B cell (primary cell): ENCODE results near the gene ETS1. TPM values are rescaled to one million over a fixed set of nuclear protein-coding genes. Genes with fewer than 3 reads are reported as not detected.

Experiments
- ATAC-seq: fragments of 200-7000 bp; cut with Tn5 transposase; one replicate; pipeline ENCODE4 v1.10.0; 2021; ENCODE audit warnings: low read depth, mild to moderate bottlenecking, moderate number of reproducible peaks, moderate library complexity
- CTCF ChIA-PET: fragments of 350-600 bp; sonication (Branson Sonifier 250); formaldehyde crosslinking; loops from one replicate; lab custom pipeline; 2021; ENCODE audit warnings: antibody characterized with exemption, inconsistent platforms; lab: Charles Lee
- POLR2A ChIA-PET: fragments of 350-600 bp; sonication (Branson Sonifier 250); formaldehyde crosslinking; loops from one replicate; lab custom pipeline; 2021; ENCODE audit warnings: antibody characterized with exemption; lab: Charles Lee
- DNase-seq: peaks from one replicate; pipeline ENCODE4 v3.0.0; 2013
- H2AFZ ChIP-seq: 2 replicates; pipeline ENCODE4 v1.6.1; 2012; ENCODE audit warnings: mild to moderate bottlenecking, low read depth, low read length; ENCODE audit not compliant: insufficient read depth, poor library complexity, severe bottlenecking
- H3K27ac ChIP-seq, 2 donors: 1 replicate in 1 of 2; 2 replicates in 1 of 2; pipeline ENCODE4 v1.5.1; 2012 to 2013; ENCODE audit warnings: low read length in 2 of 2, mild to moderate bottlenecking in 2 of 2, moderate library complexity in 1 of 2
- H3K27me3 ChIP-seq, 4 experiments: fragments of 200-600 bp in 1 of 4; sonication (generic) in 1 of 4; replicated peaks in 1 of 4; 1 replicate in 2 of 4; 2 replicates in 2 of 4; pipeline versions ENCODE4 v1.6.1 to v1.7.0; 2013 to 2016; ENCODE audit warnings: low read length in 3 of 4, mild to moderate bottlenecking in 2 of 4, mixed read lengths in 1 of 4, moderate library complexity in 1 of 4; ENCODE audit not compliant: insufficient read depth in 4 of 4, control insufficient read depth in 3 of 4; ENCODE audit errors: control extremely low read depth in 1 of 4
- H3K36me3 ChIP-seq, 2 experiments: replicated peaks in 1 of 2; 1 replicate in 1 of 2; 2 replicates in 1 of 2; pipeline versions ENCODE4 v1.6.1 to v1.7.1; 2013; ENCODE audit warnings: low read length in 1 of 2; ENCODE audit not compliant: insufficient read depth in 2 of 2, control insufficient read depth in 1 of 2; ENCODE audit errors: control extremely low read depth in 1 of 2, extremely low read depth in 1 of 2
- H3K4me1 ChIP-seq, 2 donors: fragments of 200-600 bp in 1 of 2; sonication (generic) in 1 of 2; 1 replicate in 1 of 2; 2 replicates in 1 of 2; pipeline versions ENCODE4 v1.5.1 to v1.6.1; 2013 to 2017; ENCODE audit warnings: low read length in 2 of 2; ENCODE audit not compliant: control insufficient read depth in 2 of 2, insufficient read depth in 2 of 2
- H3K4me2 ChIP-seq: replicated peaks from 2 replicates; pipeline ENCODE3; 2012; ENCODE audit warnings: mild to moderate bottlenecking, low read depth, low read length; ENCODE audit not compliant: poor library complexity, severe bottlenecking
- H3K4me3 ChIP-seq, 5 experiments: fragments of 200-600 bp in 1 of 5; sonication (generic) in 1 of 5; 1 replicate in 3 of 5; 2 replicates in 2 of 5; pipeline versions ENCODE4 v1.5.1 to v1.7.0; 2011 to 2016; ENCODE audit warnings: low read length in 4 of 5, mild to moderate bottlenecking in 4 of 5, low read depth in 2 of 5, control low read depth in 1 of 5, moderate library complexity in 1 of 5; ENCODE audit not compliant: insufficient read depth in 1 of 5; ENCODE audit errors: control extremely low read depth in 1 of 5, extremely low read depth in 1 of 5
- H3K79me2 ChIP-seq: fragments of 200-600 bp; sonication (generic); one replicate; pipeline ENCODE4 v1.6.0; 2016; ENCODE audit warnings: low read length; ENCODE audit not compliant: control insufficient read depth, insufficient read depth
- H3K9ac ChIP-seq: fragments of 200-600 bp; sonication (generic); 2 replicates; pipeline ENCODE4 v1.6.1; 2017; ENCODE audit warnings: mild to moderate bottlenecking, low read length, moderate library complexity
- H3K9me3 ChIP-seq, 3 donors: one replicate each; pipeline versions ENCODE4 v1.6.1 to v1.7.1; 2013; ENCODE audit warnings: low read length in 2 of 3; ENCODE audit not compliant: control insufficient read depth in 2 of 3, insufficient read depth in 1 of 3; ENCODE audit errors: control extremely low read depth in 1 of 3
- H4K20me1 ChIP-seq: 2 replicates; pipeline ENCODE4 v1.6.0; 2012; ENCODE audit warnings: mild to moderate bottlenecking, low read length; ENCODE audit not compliant: insufficient read depth, control insufficient read depth, poor library complexity, severe bottlenecking
- H3K27ac Mint-ChIP-seq: one replicate; pipeline ENCODE4 v1.8.0; 2021; ENCODE audit warnings: mixed read lengths
- H3K27me3 Mint-ChIP-seq: one replicate; pipeline ENCODE4 v1.8.0; 2021; ENCODE audit warnings: mixed read lengths
- H3K4me1 Mint-ChIP-seq: one replicate; pipeline ENCODE4 v1.8.0; 2021; ENCODE audit warnings: mixed read lengths
- H3K4me3 Mint-ChIP-seq: one replicate; pipeline ENCODE4 v1.8.0; 2021; ENCODE audit warnings: mixed read lengths
- H3K9me3 Mint-ChIP-seq: one replicate; pipeline ENCODE4 v1.8.0; 2022; ENCODE audit warnings: mixed read lengths; ENCODE audit not compliant: insufficient read depth
- EZH2 ChIP-seq: IDR thresholded peaks from 2 replicates; pipeline ENCODE4 v1.6.1; 2012; ENCODE audit warnings: borderline replicate concordance, low read depth, mild to moderate bottlenecking, moderate library complexity, low read length; ENCODE audit not compliant: insufficient read depth, poor library complexity, severe bottlenecking
- WGBS: methylation state at CpG from one replicate; pipeline ENCODE4 v1.1.5; 2013; ENCODE audit warnings: missing lambda C conversion rate; ENCODE audit not compliant: insufficient coverage; 5-methylcytosine and 5-hydroxymethylcytosine counted together
- intact Hi-C: fragments of 100-400 bp; cut with micrococcal nuclease; formaldehyde crosslinking; loops from one replicate; pipeline ENCODE4 v1.10.0; 2022
- polyA plus RNA-seq: library from polyadenylated mRNA; depleted of rRNA; stranded (reverse); fragments of >200 nt; gene quantifications from 2 replicates; pipeline ENCODE4 v1.2.3, GENCODE V29; 2012
- total RNA-seq, 2 donors: library from RNA; stranded (reverse); fragments of 120-200 nt in 1 of 2; gene quantifications; 1 replicate in 1 of 2; 2 replicates in 1 of 2; pipeline versions ENCODE4 v1.2.3 to v1.2.4, GENCODE V29; 2013 to 2022
- TF ChIP-seq, protein P1 (sequence below): fragments of 200-600 bp; IDR thresholded peaks from one replicate; pipeline ENCODE4 v1.8.0; 2022; ENCODE audit warnings: antibody characterized with exemption, mild to moderate bottlenecking

ETS1 gene
- total and polyA plus RNA-seq, 2 donors (not counting 1 experiment from before 2014, with no cell fraction given) = 115 to 271 TPM

GRCh38 chr11:128628325-128628673 lies 40.9 kb upstream of the ETS1 start:
- POLR2A ChIA-PET = interaction anchor here (0.5 to 15.8 kb wide), 9 partner anchors 8 to 364 kb away, joined by 3 to 305 read pairs (median 4); no protein-coding TSS in a partner anchor
- Histone ChIP-seq H3K4me2 (peak overlapping the region; percentile 55), H3K79me2 (peaks cover 63% of the 10 kb centered on the region), H3K4me3 (peak overlapping the region in 1 of 5 experiments; percentile 20), H3K4me1 (peaks cover 86 to 90% of the 10 kb centered on the region in 2 donors), H2AFZ (peak overlapping the region; percentile 54), H3K9ac (peak overlapping the region; percentile 42), H4K20me1 (no peaks in the 10 kb centered on the region), H3K27me3 (no peaks in the 10 kb centered on the region), H3K36me3 (no peaks in the 10 kb centered on the region), H3K9me3 (no peaks in the 10 kb centered on the region), H3K27ac (peak overlapping the region; percentile 43 to 90)
- peaks cover 86% of the 10 kb centered on the region for H3K4me1 Mint-ChIP-seq
- WGBS = no CpG with 5 or more reads among the region's 5 CpGs
- peak overlapping the region; percentile 93 for H3K27ac Mint-ChIP-seq
- H3K4me3 Mint-ChIP-seq = peak overlapping the region; percentile 68
- no peak for TF ChIP-seq EZH2
- TF ChIP-seq, protein P1, sequence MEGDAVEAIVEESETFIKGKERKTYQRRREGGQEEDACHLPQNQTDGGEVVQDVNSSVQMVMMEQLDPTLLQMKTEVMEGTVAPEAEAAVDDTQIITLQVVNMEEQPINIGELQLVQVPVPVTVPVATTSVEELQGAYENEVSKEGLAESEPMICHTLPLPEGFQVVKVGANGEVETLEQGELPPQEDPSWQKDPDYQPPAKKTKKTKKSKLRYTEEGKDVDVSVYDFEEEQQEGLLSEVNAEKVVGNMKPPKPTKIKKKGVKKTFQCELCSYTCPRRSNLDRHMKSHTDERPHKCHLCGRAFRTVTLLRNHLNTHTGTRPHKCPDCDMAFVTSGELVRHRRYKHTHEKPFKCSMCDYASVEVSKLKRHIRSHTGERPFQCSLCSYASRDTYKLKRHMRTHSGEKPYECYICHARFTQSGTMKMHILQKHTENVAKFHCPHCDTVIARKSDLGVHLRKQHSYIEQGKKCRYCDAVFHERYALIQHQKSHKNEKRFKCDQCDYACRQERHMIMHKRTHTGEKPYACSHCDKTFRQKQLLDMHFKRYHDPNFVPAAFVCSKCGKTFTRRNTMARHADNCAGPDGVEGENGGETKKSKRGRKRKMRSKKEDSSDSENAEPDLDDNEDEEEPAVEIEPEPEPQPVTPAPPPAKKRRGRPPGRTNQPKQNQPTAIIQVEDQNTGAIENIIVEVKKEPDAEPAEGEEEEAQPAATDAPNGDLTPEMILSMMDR = no peak
- no peak for ATAC-seq
- no peak for DNase-seq
- H3K9me3 Mint-ChIP-seq = no peaks in the 10 kb centered on the region
- intact Hi-C loops = no loop called here
- CTCF ChIA-PET = interaction anchor here (0.8 to 16.6 kb wide), 20 partner anchors 9 to 456 kb away, joined by 3 to 625 read pairs (median 11); no protein-coding TSS in a partner anchor
- no peaks in the 10 kb centered on the region for H3K27me3 Mint-ChIP-seq

- ATAC-seq (no peak), DNase-seq (no peak)
- Histone ChIP-seq H3K9me3 (no peaks in the 10 kb centered on the region), H3K27me3 (no peaks in the 10 kb centered on the region), H3K79me2 (peaks cover 63% of the 10 kb centered on the region), H3K27ac (peak overlapping the region; percentile 43 to 90), H3K9ac (peak overlapping the region; percentile 30), H3K4me3 (peak overlapping the region in 1 of 5 experiments; percentile 20), H2AFZ (peak overlapping the region; percentile 54), H4K20me1 (no peaks in the 10 kb centered on the region), H3K4me1 (peaks cover 91 to 95% of the 10 kb centered on the region in 2 donors), H3K4me2 (peak overlapping the region; percentile 55), H3K36me3 (no peaks in the 10 kb centered on the region)
- Mint-ChIP-seq H3K4me3 (peak overlapping the region; percentile 56), H3K4me1 (peaks cover 92% of the 10 kb centered on the region), H3K27me3 (no peaks in the 10 kb centered on the region), H3K27ac (peak overlapping the region; percentile 93), H3K9me3 (no peaks in the 10 kb centered on the region)
- 35% methylated on average over 5 of the region's 7 CpGs for WGBS
- POLR2A ChIA-PET = interaction anchor here (0.5 to 15.8 kb wide), 9 partner anchors 8 to 364 kb away, joined by 3 to 305 read pairs (median 3); no protein-coding TSS in a partner anchor
- TF ChIP-seq EZH2 = no peak
- TF ChIP-seq, protein P1 = no peak
- CTCF ChIA-PET = interaction anchor here (0.8 to 16.6 kb wide), 19 partner anchors 8 to 456 kb away, joined by 3 to 625 read pairs (median 5); no protein-coding TSS in a partner anchor
- intact Hi-C loops = no loop called here
These were observed 40.4 kb upstream of the ETS1 start for GRCh38 chr11:128627666-128628324.
